ENCODE measurements around the gene TGFB2.

TGFB2 gene

DNA sequence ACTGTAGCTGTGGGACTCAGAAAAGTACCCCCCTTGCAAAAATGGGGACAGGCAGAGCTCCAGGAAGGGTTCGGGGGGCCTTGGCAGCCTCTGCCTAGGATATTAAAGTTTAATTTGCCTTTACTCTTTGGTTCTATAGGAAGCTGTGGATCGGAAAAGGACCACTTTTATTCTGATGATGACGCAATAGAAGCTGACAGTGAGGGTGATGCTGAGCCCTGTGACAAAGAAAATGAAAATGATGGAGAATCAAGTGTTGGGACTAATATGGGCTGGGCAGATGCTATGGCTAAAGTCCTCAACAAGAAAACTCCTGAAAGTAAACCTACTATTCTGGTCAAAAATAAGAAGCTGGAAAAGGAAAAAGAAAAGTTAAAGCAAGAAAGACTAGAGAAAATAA, 43.0 kb upstream of the TGFB2 start:
- TF ChIP-seq, protein P1, sequence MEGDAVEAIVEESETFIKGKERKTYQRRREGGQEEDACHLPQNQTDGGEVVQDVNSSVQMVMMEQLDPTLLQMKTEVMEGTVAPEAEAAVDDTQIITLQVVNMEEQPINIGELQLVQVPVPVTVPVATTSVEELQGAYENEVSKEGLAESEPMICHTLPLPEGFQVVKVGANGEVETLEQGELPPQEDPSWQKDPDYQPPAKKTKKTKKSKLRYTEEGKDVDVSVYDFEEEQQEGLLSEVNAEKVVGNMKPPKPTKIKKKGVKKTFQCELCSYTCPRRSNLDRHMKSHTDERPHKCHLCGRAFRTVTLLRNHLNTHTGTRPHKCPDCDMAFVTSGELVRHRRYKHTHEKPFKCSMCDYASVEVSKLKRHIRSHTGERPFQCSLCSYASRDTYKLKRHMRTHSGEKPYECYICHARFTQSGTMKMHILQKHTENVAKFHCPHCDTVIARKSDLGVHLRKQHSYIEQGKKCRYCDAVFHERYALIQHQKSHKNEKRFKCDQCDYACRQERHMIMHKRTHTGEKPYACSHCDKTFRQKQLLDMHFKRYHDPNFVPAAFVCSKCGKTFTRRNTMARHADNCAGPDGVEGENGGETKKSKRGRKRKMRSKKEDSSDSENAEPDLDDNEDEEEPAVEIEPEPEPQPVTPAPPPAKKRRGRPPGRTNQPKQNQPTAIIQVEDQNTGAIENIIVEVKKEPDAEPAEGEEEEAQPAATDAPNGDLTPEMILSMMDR (IDR thresholded peaks at IDR 0.05) = no peak

DNA sequence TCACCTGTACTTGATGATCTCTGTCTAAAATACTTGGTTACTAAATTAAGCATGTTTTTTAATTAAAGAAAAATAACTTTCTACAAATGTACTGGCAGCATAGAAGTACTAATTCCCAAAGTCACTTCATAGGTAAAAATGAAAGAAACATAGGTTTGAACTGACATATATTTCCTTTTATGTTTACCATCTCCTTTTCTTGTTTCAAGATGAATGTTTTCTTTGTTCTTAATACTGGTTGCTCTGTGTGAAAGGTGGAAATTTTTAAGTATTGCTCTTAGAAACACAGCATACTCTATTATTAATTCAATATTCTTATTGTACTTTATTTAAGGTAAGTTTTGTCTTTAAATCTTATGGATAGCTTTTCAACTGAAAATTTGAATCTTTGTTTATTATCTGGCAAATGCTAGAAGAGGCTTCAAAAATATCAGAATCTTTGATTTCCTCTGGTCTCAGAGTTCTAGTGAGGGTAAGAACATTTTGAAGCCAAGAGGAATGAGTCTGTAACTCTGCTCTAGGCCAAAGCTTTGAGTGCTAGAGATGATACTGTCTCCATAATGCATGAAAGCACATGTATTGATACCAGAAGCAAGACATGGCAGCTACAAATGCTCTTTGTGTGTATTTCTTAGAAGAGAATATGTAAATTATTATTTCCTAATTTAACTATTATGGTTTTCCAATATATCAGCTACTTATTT, 41.8 kb upstream of the TGFB2 start:
- TF ChIP-seq, protein P1 (IDR thresholded peaks at IDR 0.05) = no peak

DNA sequence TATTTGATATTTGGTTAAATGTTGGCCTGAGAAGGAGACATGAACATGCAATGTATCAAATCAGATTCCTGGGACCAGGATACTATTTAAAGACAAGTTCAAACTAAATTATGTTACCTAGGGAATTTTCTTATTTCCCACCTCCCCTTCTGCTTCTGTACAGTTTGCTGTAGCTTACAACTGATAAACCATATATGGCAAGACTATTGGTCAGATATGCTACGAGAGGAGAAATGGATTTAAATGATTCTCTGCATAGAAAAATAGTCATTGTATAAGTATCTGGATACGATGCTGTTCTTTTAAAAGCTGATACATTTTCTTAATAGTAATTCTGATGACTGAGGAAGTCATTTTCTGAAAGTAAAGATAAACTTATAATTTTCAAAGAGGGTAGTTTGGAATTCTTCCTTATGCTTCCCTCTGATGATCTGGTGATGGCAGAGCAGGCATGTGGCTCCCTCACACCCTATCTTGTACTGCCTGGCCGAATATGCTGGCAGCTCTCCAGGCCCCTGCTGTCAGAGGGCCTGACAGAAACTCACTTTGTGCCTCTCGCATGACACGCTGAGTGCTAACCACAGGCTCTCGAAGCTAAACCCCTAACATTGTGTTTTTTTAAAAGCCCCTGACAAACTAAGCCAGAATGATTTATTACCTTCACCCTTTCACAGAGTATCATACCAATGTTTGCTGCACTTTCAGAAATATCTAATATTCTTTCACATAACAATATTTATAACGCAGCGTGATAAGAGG, 40.7 kb upstream of the TGFB2 start:
- TF ChIP-seq, protein P1 (IDR thresholded peaks at IDR 0.05) = no peak

DNA sequence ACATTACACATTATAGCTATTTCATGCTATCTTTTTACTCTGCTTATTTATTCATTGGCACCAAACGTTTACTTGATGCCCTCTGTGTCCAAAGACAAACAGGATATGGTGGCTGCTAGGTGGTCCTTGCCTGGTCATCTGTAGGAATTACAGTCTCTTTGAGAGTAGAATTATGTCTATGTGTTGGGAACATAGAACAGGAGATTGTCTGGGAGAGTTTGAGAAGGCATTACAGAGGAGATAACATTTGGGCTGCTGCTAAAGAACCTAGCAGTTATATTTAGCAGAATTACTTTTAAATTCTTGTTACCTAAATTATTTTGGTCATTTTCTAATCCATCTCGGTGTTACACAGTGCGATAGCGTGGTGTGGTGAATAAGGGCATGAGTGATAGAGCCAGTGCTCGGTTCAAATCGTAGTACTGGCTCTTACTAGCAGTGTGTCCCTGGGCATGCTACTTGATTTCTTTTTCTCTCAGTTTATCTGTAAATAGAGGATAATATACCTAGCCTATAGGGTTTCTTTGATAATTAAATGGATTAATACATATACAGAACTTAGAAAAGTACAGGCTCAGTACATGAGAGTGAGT, 39.6 kb upstream of the TGFB2 start:
- TF ChIP-seq, protein P1 (IDR thresholded peaks at IDR 0.05) = no peak

DNA sequence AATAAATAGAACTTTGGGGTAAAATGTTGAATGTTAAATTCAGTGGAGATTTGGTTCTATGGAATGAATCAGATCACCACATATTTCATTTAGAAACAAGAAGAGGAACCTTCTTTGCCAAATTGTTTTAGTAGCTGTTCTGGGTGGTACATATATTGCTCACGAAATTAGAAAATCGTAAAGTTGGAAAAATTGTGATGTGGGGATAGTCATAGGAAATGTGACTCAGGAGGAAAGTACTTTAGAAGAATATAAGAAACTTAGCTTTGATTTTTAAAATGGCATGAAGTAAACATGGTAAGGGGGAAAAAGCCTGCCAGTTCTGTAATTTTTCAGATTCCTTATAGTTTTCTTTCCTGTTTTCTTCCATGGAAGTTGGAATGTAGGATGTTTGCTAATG, 32.6 kb upstream of the TGFB2 start:
- TF ChIP-seq, protein P1 (IDR thresholded peaks at IDR 0.05) = no peak

DNA sequence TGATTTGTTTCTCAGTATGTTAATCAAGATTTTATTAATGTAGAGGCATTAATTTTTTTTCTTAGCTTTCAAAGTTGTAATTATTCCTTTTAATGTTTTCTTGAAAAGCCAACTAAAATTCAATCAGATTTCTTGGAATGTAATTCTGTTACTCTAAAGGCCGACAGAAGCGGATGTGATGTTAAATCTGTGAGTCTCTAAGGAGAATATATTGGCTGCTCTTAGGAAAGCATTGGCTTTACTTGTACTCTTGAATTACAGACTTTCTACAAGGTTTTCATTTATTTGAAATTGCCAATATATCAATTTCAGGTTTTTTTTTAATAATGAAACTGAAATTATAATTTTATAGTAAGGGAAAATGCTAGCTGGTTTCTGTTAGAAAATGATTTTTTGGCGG, 30.8 kb upstream of the TGFB2 start:
- TF ChIP-seq, protein P1 (IDR thresholded peaks at IDR 0.05) = no peak

DNA sequence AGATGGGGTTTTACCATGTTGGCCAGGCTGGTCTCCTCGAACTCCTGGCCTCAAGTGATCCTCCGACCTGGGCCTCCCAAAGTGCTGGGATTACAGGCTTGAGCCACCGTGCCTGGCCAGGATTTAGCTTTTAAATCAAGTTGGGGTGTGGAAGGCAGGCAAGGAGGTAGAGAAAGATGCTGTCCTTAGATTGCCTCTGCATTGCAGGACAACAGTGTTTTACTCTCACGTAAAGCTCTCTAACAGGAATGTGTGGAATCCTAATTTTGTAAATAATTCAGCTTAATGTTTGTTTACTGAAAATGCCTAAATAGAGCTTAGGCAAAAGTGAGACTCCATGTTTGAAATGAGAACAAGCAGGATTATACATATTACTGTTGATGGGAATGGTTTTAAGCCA, 29.5 kb upstream of the TGFB2 start:
- TF ChIP-seq, protein P1 (IDR thresholded peaks at IDR 0.05) = no peak

Measured in LNCAP (cell line).